ENCODE data around the gene YTHDF2.

DNA sequence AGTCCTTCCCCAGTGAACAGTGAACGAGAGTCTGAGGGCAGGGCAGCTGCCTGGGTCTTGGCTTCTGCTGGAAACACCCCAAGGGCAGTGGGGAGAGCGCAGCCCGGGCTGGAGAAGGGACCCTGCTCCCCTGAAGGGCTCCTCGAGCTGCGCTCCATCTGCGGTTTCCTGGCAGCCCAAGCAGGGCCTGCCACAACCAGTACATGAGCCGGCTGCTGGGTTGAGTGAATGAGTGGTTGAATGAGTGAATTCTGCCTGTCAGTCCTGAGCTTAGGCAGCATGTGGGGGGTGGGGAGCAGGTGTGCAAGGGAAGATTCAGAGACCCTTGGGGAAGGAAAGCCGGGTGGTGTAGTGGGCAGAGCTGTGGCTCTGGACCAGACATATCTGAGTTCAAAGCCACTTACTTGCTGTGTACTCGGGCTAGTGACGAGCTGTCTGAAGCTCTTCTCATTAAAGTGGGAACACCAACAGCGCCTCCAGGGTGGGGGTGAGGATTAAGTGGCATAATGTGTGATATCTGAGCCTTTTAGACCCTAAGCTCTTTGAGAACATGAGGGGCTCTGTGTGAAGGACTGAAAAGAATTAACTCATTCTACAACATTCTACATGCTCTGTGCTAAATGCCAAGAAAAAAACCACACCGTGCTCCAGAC lies 78.9 kb downstream of the YTHDF2 start:
- TF ChIP-seq TCF7L2 (IDR thresholded peaks at IDR 0.05; ENCODE audit: low read depth, low read length) (no peak), CTCF (IDR thresholded peaks at IDR 0.05) (no peak), SIN3A (IDR thresholded peaks at IDR 0.05; ENCODE audit: borderline replicate concordance, insufficient read depth, low read depth, low read length) (no peak), REST (IDR thresholded peaks at IDR 0.05; ENCODE audit: insufficient read depth in 1 of 2, low read depth in 2 of 2, low read length in 1 of 2) (no peak)

Measured in Panc1 (cell line).